Measurements from ENCODE around the gene PSD2.

The PSD2 gene

DNA sequence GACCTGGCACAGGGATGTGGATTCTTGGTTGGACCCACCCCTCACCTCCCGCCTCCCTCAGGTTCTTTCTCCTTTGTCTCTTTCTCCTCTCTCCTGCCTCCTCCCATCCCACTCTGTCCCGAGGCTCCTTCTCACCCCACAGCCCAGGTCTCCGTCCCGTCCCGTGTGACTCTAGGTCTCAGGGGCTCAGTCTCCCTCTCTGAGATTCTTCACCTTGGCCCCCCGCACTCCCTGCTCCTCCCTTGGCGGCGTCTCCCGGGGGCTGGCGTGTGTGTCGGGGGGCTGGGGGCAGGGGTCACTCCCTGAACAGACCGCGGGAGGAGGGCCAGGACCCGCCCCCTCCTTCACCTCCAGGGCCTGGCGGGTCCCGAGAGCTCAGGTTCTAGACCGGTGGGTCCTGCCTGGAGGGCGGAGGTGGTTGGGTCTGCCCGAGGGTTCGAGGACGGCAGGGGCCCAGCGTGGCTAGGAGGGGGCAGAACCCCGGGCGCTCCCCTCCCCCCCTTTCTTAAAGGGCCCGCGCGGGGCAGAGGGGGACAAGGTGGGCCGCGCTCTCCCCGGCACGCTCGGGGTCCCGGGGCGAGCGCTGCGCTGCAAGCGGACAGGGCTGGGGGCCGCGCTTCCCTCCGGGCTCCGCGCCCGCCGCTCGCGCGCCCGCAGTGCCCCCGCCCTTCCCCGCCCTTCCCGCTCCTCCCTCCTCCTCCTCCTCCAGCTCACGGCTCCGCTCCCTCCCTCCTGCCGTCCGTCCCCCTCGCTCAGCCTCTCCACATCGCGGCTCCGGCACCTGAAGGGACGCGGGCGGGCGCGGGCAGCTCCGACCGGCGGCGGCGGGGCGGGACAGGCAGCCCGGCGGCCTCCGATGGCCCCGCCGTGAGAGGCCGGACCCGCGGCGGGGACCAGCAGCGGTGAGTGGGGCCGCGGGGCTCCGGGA lies at the start of gene PSD2:
Gene PSD2, plus strand, starts transcription at position 735 of the 928 bp plus-strand sequence. CDS start 13,633 bp downstream, outside the sequence.
- H3K27ac Mint-ChIP-seq (ENCODE audit: low read depth) = no peak within 1 kb of the TSS
- H3K4me1 Mint-ChIP-seq = no peaks in the 10 kb centered on the region
- no peak for ATAC-seq (replicated peaks; ENCODE audit: extremely low read depth, poor library complexity, severe bottlenecking)
- no peak for DNase-seq (ENCODE audit: low spot score in 2 of 2)
- H3K36me3 Mint-ChIP-seq (ENCODE audit: insufficient read depth) = no peaks in the 10 kb centered on the region
- no peaks in the 10 kb centered on the region for H3K9me3 Mint-ChIP-seq
- H3K4me3 Mint-ChIP-seq = peak within 1 kb of the TSS; percentile 39
- H3K27me3 Mint-ChIP-seq = peaks cover 78% of the 10 kb centered on the region

DNA sequence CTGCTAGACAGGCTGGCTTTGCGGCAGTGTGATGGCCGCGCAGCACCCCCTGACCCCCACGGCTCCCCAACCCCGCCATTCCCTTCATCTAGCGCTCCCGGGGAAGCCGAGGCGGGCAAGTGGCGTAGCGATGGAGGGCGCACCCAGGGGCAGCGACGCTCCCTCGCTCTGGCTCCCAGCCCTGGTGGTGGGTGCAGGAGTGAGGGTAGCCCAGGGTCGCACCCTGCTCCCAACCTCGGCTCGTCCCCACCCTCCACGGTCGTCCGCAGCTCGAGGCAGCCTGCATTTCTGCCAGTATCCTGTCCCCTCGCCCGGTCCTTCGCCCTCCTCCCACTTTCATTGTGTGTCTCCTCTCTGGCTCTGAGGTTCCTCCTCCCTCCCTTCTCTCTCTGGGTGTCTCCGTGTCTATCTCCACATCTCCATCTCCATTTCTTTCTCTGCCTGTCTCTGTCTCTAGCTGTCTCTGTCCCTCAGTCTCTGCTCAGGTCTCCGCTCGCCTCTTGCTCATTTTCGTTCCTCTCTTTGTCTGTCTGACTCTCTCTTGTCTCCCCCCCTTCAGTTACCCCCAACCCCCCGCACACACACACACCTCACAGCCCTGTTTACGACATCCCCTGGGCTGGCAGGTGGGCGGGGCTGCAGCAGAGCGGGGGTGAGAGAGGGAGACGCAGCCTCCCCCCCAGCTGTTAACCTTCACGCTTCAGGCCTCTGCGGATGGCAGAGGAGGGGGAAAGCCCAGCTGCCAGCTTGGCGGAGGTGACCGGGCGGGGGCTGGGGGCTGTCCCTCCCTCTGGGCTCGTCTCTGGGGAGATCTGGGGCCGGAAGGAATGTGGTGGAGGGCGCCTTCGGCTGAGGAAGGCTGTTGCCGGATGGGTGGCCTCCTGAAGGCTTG lies 48.7 kb upstream of the PSD2 start:
- peaks cover 30% of the 10 kb centered on the region for H3K4me1 Mint-ChIP-seq
- peak; percentile 48 to 74 for DNase-seq (ENCODE audit: low spot score in 2 of 2)
- ATAC-seq (replicated peaks; ENCODE audit: extremely low read depth, poor library complexity, severe bottlenecking) = peak; percentile 82
- H3K27ac Mint-ChIP-seq (ENCODE audit: low read depth) = peak overlapping the region; percentile 83
- no peaks in the 10 kb centered on the region for H3K9me3 Mint-ChIP-seq
- peak overlapping the region; percentile 80 for H3K4me3 Mint-ChIP-seq
- no peaks in the 10 kb centered on the region for H3K27me3 Mint-ChIP-seq
- peaks cover 7% of the 10 kb centered on the region for H3K36me3 Mint-ChIP-seq (ENCODE audit: insufficient read depth)

DNA sequence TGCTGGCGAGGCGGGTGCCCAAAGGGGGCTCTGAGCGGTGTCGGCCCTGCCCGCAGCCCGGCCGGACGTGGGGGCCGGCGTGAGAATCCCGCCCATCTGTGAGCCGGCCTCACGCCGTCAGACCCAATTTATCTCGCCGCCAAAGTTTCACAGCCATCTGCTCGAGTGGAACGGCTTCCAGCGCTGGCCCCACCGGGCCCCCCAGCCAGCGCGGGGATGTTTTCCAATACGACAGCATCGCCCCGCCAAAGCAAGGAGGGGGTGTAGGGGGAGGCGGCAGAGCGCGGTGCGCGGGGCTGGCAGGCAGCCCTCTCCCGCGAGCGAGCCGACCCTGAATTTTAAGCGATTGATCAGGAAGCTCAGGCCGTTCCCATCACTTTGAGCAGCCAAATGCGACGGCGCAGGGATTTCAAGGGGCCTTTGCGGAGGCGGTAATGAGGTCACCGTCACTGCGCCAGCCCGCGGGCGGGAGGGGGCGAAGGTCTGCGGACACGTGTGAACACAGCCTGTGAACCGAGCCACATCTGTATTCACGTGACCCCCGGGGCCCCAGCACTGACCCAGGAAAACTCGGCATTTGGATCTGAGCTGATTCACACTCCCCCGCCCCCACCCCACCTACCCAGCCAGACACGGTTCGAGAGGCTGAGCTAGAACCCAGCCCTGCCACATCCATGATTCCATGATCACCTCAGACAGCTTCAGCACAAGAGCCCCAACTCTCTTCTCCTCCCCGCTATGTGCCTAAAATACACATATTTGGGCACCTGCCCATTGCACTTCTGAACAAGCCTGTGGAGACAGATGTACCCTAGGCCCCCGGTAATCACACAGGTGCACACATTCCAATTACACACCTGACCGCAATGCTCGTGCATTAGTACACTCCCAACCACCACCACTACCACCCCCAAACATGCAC lies 47.8 kb upstream of the PSD2 start:
- ATAC-seq (replicated peaks; ENCODE audit: extremely low read depth, poor library complexity, severe bottlenecking) (peak; percentile 26), DNase-seq (ENCODE audit: low spot score in 2 of 2) (peak in 1 of 2 donors; percentile 44)
- H3K4me3 Mint-ChIP-seq = peak overlapping the region; percentile 80
- H3K4me1 Mint-ChIP-seq = peaks cover 30% of the 10 kb centered on the region
- peaks cover 7% of the 10 kb centered on the region for H3K36me3 Mint-ChIP-seq (ENCODE audit: insufficient read depth)
- peak overlapping the region; percentile 83 for H3K27ac Mint-ChIP-seq (ENCODE audit: low read depth)
- no peaks in the 10 kb centered on the region for H3K9me3 Mint-ChIP-seq
- H3K27me3 Mint-ChIP-seq = no peaks in the 10 kb centered on the region

GRCh38 chr5:139748505-139748826 lies 47.1 kb upstream of the PSD2 start:
- peaks cover 7% of the 10 kb centered on the region for H3K36me3 Mint-ChIP-seq (ENCODE audit: insufficient read depth)
- H3K9me3 Mint-ChIP-seq = no peaks in the 10 kb centered on the region
- peaks cover 26% of the 10 kb centered on the region for H3K4me1 Mint-ChIP-seq
- peak overlapping the region; percentile 80 for H3K4me3 Mint-ChIP-seq
- no peaks in the 10 kb centered on the region for H3K27me3 Mint-ChIP-seq
- DNase-seq (ENCODE audit: low spot score in 2 of 2) (no peak), ATAC-seq (replicated peaks; ENCODE audit: extremely low read depth, poor library complexity, severe bottlenecking) (no peak)
- H3K27ac Mint-ChIP-seq (ENCODE audit: low read depth) = peak overlapping the region; percentile 83

- Mint-ChIP-seq H3K36me3 (ENCODE audit: insufficient read depth) (peaks cover 7% of the 10 kb centered on the region), H3K27me3 (no peaks in the 10 kb centered on the region), H3K4me1 (peaks cover 24% of the 10 kb centered on the region), H3K9me3 (no peaks in the 10 kb centered on the region), H3K27ac (ENCODE audit: low read depth) (peak overlapping the region; percentile 83), H3K4me3 (peak overlapping the region; percentile 80)
- no peak for ATAC-seq (replicated peaks; ENCODE audit: extremely low read depth, poor library complexity, severe bottlenecking)
- DNase-seq (ENCODE audit: low spot score in 2 of 2) = no peak
Measured at GRCh38 chr5:139749242-139749641, 46.4 kb upstream of the PSD2 start.

DNA sequence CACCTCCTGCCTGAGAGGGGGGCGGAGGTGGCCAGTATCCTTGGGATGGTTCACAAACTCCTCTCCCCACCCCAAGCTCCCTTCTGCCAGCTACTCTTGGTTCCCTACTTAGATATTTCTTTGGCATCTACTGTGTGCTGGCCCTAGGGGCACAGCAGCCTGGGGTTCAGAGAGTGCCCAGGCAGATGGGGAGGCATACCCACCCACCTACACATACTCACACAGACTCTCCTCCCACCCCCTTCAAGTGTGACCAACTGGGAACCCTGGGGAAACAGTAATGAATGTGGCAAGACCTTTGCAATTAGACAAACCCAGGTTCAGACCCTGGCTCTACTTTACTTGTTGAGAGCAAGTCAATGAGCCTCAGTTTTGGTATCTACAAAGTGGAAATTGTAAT lies 44.4 kb upstream of the PSD2 start:
- H3K4me3 Mint-ChIP-seq = no peak overlapping the region

GRCh38 chr5:139752506-139753473 lies 42.8 kb upstream of the PSD2 start:
- peaks cover 28% of the 10 kb centered on the region for H3K4me1 Mint-ChIP-seq
- H3K4me3 Mint-ChIP-seq = no peak overlapping the region
- no peaks in the 10 kb centered on the region for H3K9me3 Mint-ChIP-seq
- H3K27me3 Mint-ChIP-seq = peaks cover 29% of the 10 kb centered on the region
- H3K27ac Mint-ChIP-seq (ENCODE audit: low read depth) = no peak overlapping the region
- peaks cover 8% of the 10 kb centered on the region for H3K36me3 Mint-ChIP-seq (ENCODE audit: insufficient read depth)
- ATAC-seq (replicated peaks; ENCODE audit: extremely low read depth, poor library complexity, severe bottlenecking) (no peak), DNase-seq (ENCODE audit: low spot score in 2 of 2) (no peak)

More for the DNA sequence above, 44.4 kb upstream of the PSD2 start:
- ATAC-seq (replicated peaks; ENCODE audit: extremely low read depth, poor library complexity, severe bottlenecking) (no peak), DNase-seq (ENCODE audit: low spot score in 2 of 2) (no peak)
- Mint-ChIP-seq H3K4me1 (peaks cover 36% of the 10 kb centered on the region), H3K27ac (ENCODE audit: low read depth) (no peak overlapping the region), H3K36me3 (ENCODE audit: insufficient read depth) (peaks cover 15% of the 10 kb centered on the region), H3K9me3 (no peaks in the 10 kb centered on the region), H3K27me3 (peaks cover 15% of the 10 kb centered on the region)

DNA sequence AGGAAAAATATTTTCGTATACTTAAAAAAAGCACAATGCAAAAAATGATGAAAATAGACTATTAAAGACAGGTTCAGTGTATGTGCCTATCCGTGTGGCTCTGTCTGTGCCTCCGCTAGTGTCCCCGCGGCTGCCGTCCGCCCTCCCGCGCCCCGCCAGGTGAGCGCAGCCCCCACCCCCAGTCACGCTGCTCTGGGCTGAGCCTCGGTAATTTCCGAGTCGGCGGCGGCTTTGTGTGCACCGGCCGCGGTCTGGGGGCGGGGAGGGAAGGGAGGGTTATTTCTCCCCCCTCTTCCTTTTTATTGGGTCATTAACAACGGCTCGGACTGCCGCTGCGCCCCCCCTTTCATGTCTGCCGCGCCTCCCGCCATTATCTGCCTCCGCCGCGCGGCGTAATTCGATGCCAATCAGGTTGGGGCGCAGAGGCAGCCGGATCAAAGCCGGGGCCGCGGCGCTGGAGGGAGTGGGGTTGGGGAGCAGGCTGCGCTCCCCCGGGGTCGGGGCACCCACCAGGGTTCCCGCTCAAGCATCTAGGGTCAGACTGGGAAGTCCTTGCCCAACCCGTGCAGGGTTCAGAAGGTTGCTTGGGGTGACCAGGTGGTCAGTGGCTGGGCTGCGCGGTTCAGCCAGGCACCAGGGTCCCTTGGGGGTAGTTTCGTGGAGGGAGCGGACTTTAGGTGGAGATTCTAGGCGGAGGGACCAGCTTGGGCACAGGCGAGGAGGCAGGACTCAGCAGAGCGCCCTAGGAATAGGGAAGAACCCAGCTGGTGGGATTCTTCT lies 39.5 kb upstream of the PSD2 start:
- Mint-ChIP-seq H3K36me3 (ENCODE audit: insufficient read depth) (peaks cover 8% of the 10 kb centered on the region), H3K4me1 (peaks cover 16% of the 10 kb centered on the region), H3K4me3 (peak overlapping the region; percentile 61), H3K27ac (ENCODE audit: low read depth) (peak overlapping the region; percentile 58), H3K27me3 (peaks cover 29% of the 10 kb centered on the region), H3K9me3 (no peaks in the 10 kb centered on the region)
- ATAC-seq (replicated peaks; ENCODE audit: extremely low read depth, poor library complexity, severe bottlenecking) = peak; percentile 53
- DNase-seq (ENCODE audit: low spot score in 2 of 2) = no peak

- H3K36me3 Mint-ChIP-seq (ENCODE audit: insufficient read depth) = peaks cover 8% of the 10 kb centered on the region
- ATAC-seq (replicated peaks; ENCODE audit: extremely low read depth, poor library complexity, severe bottlenecking) = no peak
- no peaks in the 10 kb centered on the region for H3K9me3 Mint-ChIP-seq
- peak overlapping the region; percentile 61 for H3K4me3 Mint-ChIP-seq
- DNase-seq (ENCODE audit: low spot score in 2 of 2) = no peak
- no peak overlapping the region for H3K27ac Mint-ChIP-seq (ENCODE audit: low read depth)
- H3K27me3 Mint-ChIP-seq = peaks cover 29% of the 10 kb centered on the region
- H3K4me1 Mint-ChIP-seq = peaks cover 16% of the 10 kb centered on the region
Measured at GRCh38 chr5:139756971-139757370, 38.6 kb upstream of the PSD2 start.

DNA sequence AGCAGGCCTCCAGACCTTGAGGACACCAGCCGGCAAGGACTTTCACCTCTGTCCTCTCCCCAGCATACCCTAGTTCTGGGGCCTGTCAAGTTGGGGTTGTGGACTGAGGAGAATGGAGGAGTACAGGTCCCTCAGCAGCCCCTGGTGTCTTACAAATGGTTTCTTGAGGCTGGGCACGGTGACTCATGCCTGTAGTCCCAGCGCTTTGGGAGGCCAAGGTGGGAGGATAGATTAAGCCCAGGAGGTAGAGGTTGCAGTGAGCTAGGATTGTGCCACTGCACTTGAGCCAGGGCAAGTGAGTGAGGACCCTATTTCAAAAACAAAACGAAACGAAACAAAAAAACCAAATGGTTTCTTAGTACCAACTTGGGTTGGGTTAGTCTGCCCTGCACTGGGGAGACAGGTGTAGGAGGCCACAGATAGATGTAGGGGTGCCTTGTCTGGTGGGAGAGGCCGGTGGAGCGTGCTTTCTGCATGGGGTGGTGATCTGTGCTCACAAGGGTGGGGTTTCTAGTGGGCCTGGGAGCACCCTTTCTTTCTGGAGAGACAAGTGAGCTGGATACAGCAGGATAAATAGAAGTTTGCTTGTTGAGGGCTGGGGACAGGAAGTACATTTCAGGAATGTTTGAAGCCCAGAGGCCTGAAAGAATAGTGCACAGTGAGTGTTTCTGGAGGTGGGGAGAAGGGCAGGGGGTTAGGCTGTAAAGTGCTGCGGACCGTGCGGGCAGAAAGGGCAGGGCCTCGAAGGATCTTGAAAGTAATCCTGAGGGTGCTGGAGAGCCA lies 37.7 kb upstream of the PSD2 start:
- H3K9me3 Mint-ChIP-seq = no peaks in the 10 kb centered on the region
- H3K27me3 Mint-ChIP-seq = peaks cover 36% of the 10 kb centered on the region
- ATAC-seq (replicated peaks; ENCODE audit: extremely low read depth, poor library complexity, severe bottlenecking) (no peak), DNase-seq (ENCODE audit: low spot score in 2 of 2) (no peak)
- H3K36me3 Mint-ChIP-seq (ENCODE audit: insufficient read depth) = peaks cover 8% of the 10 kb centered on the region
- H3K27ac Mint-ChIP-seq (ENCODE audit: low read depth) = no peak overlapping the region
- peaks cover 16% of the 10 kb centered on the region for H3K4me1 Mint-ChIP-seq
- no peak overlapping the region for H3K4me3 Mint-ChIP-seq

All from central memory CD8-positive, alpha-beta T cell (primary cell).